Tibial nerve (tissue), 3 donors: ENCODE measurements around the gene CACNA1H.

Experiments
- POLR2A ChIP-seq, 2 donors: fragments of 450-650 bp; IDR thresholded peaks; one replicate each; pipeline ENCODE4 v1.6.1; 2017; ENCODE audit warnings: antibody characterized with exemption in 2 of 2, mild to moderate bottlenecking in 2 of 2, moderate library complexity in 2 of 2
- TF ChIP-seq, protein P1 (sequence below), 5 experiments: fragments of 200-600 bp in 3 of 5; fragments of 450-650 bp in 2 of 5; sonication (generic) in 3 of 5; IDR thresholded peaks; one replicate each; pipeline ENCODE4 v1.5.1; 2016 to 2019; ENCODE audit warnings: antibody characterized with exemption in 5 of 5, mild to moderate bottlenecking in 3 of 5, moderate library complexity in 2 of 5

DNA sequence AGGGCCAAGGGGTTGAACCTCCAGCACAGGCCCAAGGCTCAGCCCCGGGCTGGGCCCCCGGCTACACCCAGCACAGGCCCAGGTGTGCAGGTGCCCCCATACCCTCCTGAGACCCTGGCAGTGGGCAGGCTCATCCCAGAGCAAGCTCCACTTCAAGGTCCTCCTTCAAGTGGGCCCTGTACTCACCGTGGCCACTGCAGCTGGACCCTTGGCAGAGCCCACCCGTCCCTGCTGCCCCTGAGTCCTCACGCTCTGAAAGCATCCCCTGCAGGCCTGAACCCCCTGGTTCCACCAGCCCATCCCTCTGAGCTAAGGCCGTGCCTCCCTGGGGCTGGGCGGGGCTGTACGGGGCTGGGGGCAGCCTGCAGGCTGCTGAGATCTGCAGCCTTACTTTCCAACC lies 11.2 kb upstream of the CACNA1H start:
- TF ChIP-seq POLR2A (IDR thresholded peaks at IDR 0.05) = no peak
- TF ChIP-seq, protein P1, sequence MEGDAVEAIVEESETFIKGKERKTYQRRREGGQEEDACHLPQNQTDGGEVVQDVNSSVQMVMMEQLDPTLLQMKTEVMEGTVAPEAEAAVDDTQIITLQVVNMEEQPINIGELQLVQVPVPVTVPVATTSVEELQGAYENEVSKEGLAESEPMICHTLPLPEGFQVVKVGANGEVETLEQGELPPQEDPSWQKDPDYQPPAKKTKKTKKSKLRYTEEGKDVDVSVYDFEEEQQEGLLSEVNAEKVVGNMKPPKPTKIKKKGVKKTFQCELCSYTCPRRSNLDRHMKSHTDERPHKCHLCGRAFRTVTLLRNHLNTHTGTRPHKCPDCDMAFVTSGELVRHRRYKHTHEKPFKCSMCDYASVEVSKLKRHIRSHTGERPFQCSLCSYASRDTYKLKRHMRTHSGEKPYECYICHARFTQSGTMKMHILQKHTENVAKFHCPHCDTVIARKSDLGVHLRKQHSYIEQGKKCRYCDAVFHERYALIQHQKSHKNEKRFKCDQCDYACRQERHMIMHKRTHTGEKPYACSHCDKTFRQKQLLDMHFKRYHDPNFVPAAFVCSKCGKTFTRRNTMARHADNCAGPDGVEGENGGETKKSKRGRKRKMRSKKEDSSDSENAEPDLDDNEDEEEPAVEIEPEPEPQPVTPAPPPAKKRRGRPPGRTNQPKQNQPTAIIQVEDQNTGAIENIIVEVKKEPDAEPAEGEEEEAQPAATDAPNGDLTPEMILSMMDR (IDR thresholded peaks at IDR 0.05) = no peak
